WERI-Rb-1 (cell line): ENCODE measurements around the gene CCDC91.

Source experiments
- DNase-seq: peaks from one replicate; pipeline ENCODE4 v3.0.0-alpha.2; 2020
- H3K27ac ChIP-seq: fragments of 250-450 bp; sonication (Bioruptor Pico); 2 replicates; pipeline ENCODE4 v1.5.1; 2020; ENCODE audit warnings: mild to moderate bottlenecking, moderate library complexity
- H3K27me3 ChIP-seq: fragments of 250-450 bp; sonication (Bioruptor Pico); 2 replicates; pipeline ENCODE4 v1.5.1; 2021; ENCODE audit warnings: mild to moderate bottlenecking, low read depth, moderate library complexity; ENCODE audit not compliant: insufficient read depth, severe bottlenecking
- H3K36me3 ChIP-seq: fragments of 250-450 bp; sonication (Bioruptor Pico); 2 replicates; pipeline ENCODE4 v1.5.1; 2020; ENCODE audit warnings: mild to moderate bottlenecking, moderate library complexity
- H3K4me3 ChIP-seq: 2 replicates; pipeline ENCODE4 v1.5.1; 2011; ENCODE audit warnings: low read depth, mild to moderate bottlenecking, control low read depth, low read length
- H3K9me3 ChIP-seq: fragments of 250-450 bp; sonication (Bioruptor Pico); 2 replicates; pipeline ENCODE4 v1.5.1; 2021; ENCODE audit warnings: mild to moderate bottlenecking, moderate library complexity; ENCODE audit not compliant: severe bottlenecking
- TF ChIP-seq, protein P1 (sequence below): IDR thresholded peaks from 2 replicates; pipeline ENCODE4 v1.5.1; 2011; ENCODE audit warnings: low read depth, mild to moderate bottlenecking, control low read depth, inconsistent platforms, low read length

CCDC91 gene

DNA sequence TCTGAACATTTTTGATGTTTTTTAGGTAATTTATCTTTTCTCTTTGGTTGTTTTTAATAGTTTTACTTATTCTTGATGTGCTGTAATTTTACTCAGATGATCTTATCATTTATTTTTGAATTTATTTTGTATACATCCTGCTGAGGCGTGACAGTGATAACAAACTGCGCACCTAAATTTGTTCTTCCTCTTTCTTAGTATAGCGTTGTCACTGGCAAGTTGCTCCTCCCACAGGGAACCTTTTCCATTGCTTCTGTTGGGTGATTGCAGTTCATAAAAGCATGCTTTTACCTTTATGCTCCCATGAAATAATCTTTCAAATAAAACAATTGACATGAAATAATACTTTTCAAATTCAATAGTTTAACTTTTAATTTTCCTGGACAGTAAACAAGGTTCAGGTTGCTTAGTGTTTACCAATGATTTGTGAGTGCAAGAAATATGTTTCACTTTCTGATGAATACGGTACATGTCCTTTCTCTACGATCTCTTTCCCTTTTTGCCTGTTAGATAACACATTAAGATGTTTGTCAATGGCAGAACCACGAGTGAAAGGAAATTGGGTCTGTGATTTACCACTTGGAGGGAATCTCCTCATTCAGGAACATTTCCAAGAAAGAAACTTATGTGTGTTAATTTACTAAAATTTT, 223.3 kb downstream of the CCDC91 start:
- DNase-seq = no peak
- no peaks in the 10 kb centered on the region for H3K9me3 ChIP-seq
- H3K36me3 ChIP-seq = no peaks in the 10 kb centered on the region
- H3K27ac ChIP-seq = no peak overlapping the region
- no peaks in the 10 kb centered on the region for H3K27me3 ChIP-seq
- TF ChIP-seq, protein P1, sequence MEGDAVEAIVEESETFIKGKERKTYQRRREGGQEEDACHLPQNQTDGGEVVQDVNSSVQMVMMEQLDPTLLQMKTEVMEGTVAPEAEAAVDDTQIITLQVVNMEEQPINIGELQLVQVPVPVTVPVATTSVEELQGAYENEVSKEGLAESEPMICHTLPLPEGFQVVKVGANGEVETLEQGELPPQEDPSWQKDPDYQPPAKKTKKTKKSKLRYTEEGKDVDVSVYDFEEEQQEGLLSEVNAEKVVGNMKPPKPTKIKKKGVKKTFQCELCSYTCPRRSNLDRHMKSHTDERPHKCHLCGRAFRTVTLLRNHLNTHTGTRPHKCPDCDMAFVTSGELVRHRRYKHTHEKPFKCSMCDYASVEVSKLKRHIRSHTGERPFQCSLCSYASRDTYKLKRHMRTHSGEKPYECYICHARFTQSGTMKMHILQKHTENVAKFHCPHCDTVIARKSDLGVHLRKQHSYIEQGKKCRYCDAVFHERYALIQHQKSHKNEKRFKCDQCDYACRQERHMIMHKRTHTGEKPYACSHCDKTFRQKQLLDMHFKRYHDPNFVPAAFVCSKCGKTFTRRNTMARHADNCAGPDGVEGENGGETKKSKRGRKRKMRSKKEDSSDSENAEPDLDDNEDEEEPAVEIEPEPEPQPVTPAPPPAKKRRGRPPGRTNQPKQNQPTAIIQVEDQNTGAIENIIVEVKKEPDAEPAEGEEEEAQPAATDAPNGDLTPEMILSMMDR = no peak
- H3K4me3 ChIP-seq = no peak overlapping the region

DNA sequence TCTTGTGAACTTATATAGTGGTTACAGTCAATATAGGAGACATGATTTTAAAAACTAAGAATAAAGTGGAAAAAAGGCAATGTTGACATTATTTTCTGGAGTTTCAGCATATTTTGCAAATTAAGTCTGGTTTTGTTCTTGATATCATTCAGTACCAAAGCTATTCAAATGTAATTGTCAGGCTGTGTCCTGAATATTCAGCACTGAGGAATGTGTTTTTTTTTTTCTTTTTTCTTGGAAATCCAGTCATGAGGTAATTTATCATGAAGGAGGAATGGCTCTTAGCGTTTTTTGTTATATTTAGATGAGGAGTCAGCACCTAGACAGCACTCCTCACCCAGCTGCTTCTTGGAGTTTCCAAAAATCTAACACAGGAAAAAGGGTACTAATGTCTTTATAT, 225.5 kb downstream of the CCDC91 start:
- DNase-seq = no peak
- no peaks in the 10 kb centered on the region for H3K36me3 ChIP-seq
- H3K27ac ChIP-seq = no peak overlapping the region
- H3K27me3 ChIP-seq = no peaks in the 10 kb centered on the region
- no peaks in the 10 kb centered on the region for H3K9me3 ChIP-seq
- TF ChIP-seq, protein P1 = no peak
- no peak overlapping the region for H3K4me3 ChIP-seq

DNA sequence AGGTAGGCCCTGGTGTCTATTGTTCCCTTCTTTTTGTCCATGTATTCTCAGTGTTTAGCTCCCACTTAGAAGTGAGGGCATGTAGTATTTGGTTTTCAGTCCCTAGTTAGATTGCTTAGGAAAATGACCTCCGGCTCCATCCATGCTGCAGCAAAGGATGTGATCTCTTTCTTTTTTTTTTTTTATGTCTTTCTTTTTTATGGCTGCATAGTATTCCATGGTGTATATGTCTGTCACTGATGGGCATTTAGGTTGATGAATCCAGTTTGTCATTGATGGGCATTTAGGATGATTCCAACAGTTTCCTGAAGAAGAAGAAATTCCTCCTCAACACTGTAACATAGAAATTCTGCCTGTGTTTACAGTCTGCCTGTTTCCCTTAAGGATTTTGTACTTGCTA, 231.1 kb downstream of the CCDC91 start:
- no peaks in the 10 kb centered on the region for H3K36me3 ChIP-seq
- no peaks in the 10 kb centered on the region for H3K27me3 ChIP-seq
- DNase-seq = no peak
- TF ChIP-seq, protein P1 = no peak
- no peaks in the 10 kb centered on the region for H3K9me3 ChIP-seq
- H3K4me3 ChIP-seq = no peak overlapping the region
- H3K27ac ChIP-seq = no peak overlapping the region

GRCh38 chr12:28424965-28425364, 234.7 kb downstream of the CCDC91 start:
- Histone ChIP-seq H3K27me3 (no peaks in the 10 kb centered on the region), H3K9me3 (no peaks in the 10 kb centered on the region), H3K36me3 (no peaks in the 10 kb centered on the region), H3K4me3 (no peak overlapping the region), H3K27ac (no peak overlapping the region)
- TF ChIP-seq, protein P1 = no peak
- no peak for DNase-seq

GRCh38 chr12:28425526-28425925, 235.3 kb downstream of the CCDC91 start:
- DNase-seq = no peak
- Histone ChIP-seq H3K9me3 (no peaks in the 10 kb centered on the region), H3K27ac (no peak overlapping the region), H3K36me3 (no peaks in the 10 kb centered on the region), H3K4me3 (no peak overlapping the region), H3K27me3 (no peaks in the 10 kb centered on the region)
- TF ChIP-seq, protein P1 = no peak

GRCh38 chr12:28427046-28427445, 236.8 kb downstream of the CCDC91 start:
- no peak for DNase-seq
- Histone ChIP-seq H3K4me3 (no peak overlapping the region), H3K9me3 (no peaks in the 10 kb centered on the region), H3K27ac (no peak overlapping the region), H3K27me3 (no peaks in the 10 kb centered on the region), H3K36me3 (no peaks in the 10 kb centered on the region)
- TF ChIP-seq, protein P1 = no peak
